ENCODE data around the gene KCNT2. TPM values are rescaled to one million over a fixed set of nuclear protein-coding genes. Genes with fewer than 3 reads are reported as not detected.

The KCNT2 gene
- polyA plus RNA-seq, 1 of the 3 experiments (the other 2 are of a cell fraction) = 0.56 TPM

GRCh38 chr1:196306421-196306820 is 301.8 kb downstream of the KCNT2 start:
- POLR2A ChIA-PET = no interaction called here
- WGBS (ENCODE audit: low lambda C conversion rate) = 77% methylated on average over 2 of the region's 2 CpGs

GRCh38 chr1:196305216-196305615 is 303.0 kb downstream of the KCNT2 start:
- no peaks in the 10 kb centered on the region for H3F3A ChIP-seq (replicated peaks; ENCODE audit: insufficient read depth)
- no peak overlapping the region for H3K4me3 ChIP-seq (ENCODE audit: low read depth in 2 of 2, low read length in 1 of 2)
- H3K4me1 ChIP-seq (ENCODE audit: control insufficient read depth in 1 of 2, insufficient read depth in 2 of 2, low read depth in 1 of 2, low read length in 1 of 2) = no peaks in the 10 kb centered on the region
- H3K79me2 ChIP-seq (ENCODE audit: insufficient read depth) = no peaks in the 10 kb centered on the region
- POLR2A ChIA-PET = no interaction called here
- H3K27ac ChIP-seq (ENCODE audit: low read depth in 2 of 2, low read length in 1 of 2) = no peak overlapping the region
- 92% methylated on average over 2 of the region's 2 CpGs for WGBS (ENCODE audit: low lambda C conversion rate)
- H3K36me3 ChIP-seq (replicated peaks in 1 of 2; ENCODE audit: control insufficient read depth in 1 of 2, insufficient read depth in 2 of 2, low read length in 1 of 2) = peaks cover 0 to 2% of the 10 kb centered on the region in 2 experiments
- H3K4me2 ChIP-seq = no peak overlapping the region
- no peak overlapping the region for H3K9ac ChIP-seq
- CTCF ChIA-PET = interaction anchor here (1.3 to 2.2 kb wide), 3 partner anchors 13 to 157 kb away, joined by 3 to 8 read pairs (median 4); no protein-coding TSS in a partner anchor
- H3K27me3 ChIP-seq (ENCODE audit: insufficient read depth) = no peaks in the 10 kb centered on the region
- H4K20me1 ChIP-seq (ENCODE audit: insufficient read depth) = no peaks in the 10 kb centered on the region
- H2AFZ ChIP-seq (ENCODE audit: low read depth) = no peak overlapping the region
- H3K9me3 ChIP-seq = no peaks in the 10 kb centered on the region
- no peak for DNase-seq
- no peaks in the 10 kb centered on the region for H3K9me2 ChIP-seq
- TF ChIP-seq SMC3 (IDR thresholded peaks at IDR 0.05; ENCODE audit: low read depth, low read length) = no peak
- no peak for TF ChIP-seq MEF2A (IDR thresholded peaks at IDR 0.05; ENCODE audit: borderline replicate concordance, low read depth)
- TF ChIP-seq SIN3A (IDR thresholded peaks at IDR 0.05; ENCODE audit: borderline replicate concordance, low read depth, low read length) = no peak
- no peak for TF ChIP-seq POLR2AphosphoS5 (IDR thresholded peaks at IDR 0.05; ENCODE audit: low read depth, low read length)
- no peak for TF ChIP-seq RCOR1 (IDR thresholded peaks at IDR 0.05; ENCODE audit: low read length)
- no peak for TF ChIP-seq ZBTB33 (IDR thresholded peaks at IDR 0.05; ENCODE audit: borderline replicate concordance, low read depth)
- no peak for TF ChIP-seq NRF1 (IDR thresholded peaks at IDR 0.05; ENCODE audit: low read depth, low read length)
- TF ChIP-seq REST (IDR thresholded peaks at IDR 0.05; ENCODE audit: low read depth, low read length) = no peak

More at GRCh38 chr1:196306421-196306820, 301.8 kb downstream of the KCNT2 start:
- H3K4me2 ChIP-seq = no peak overlapping the region
- no peaks in the 10 kb centered on the region for H3K4me1 ChIP-seq (ENCODE audit: control insufficient read depth in 1 of 2, insufficient read depth in 2 of 2, low read depth in 1 of 2, low read length in 1 of 2)
- no peaks in the 10 kb centered on the region for H3K27me3 ChIP-seq (ENCODE audit: insufficient read depth)
- H3K9ac ChIP-seq = no peak overlapping the region
- H3K79me2 ChIP-seq (ENCODE audit: insufficient read depth) = no peaks in the 10 kb centered on the region
- H3K9me2 ChIP-seq = no peaks in the 10 kb centered on the region
- CTCF ChIA-PET = interaction anchor here (0.5 to 1.4 kb wide), 3 partner anchors 12 to 466 kb away, joined by 3 to 4 read pairs (median 3); no protein-coding TSS in a partner anchor
- H2AFZ ChIP-seq (ENCODE audit: low read depth) = no peak overlapping the region
- H3K9me3 ChIP-seq = no peaks in the 10 kb centered on the region
- no peaks in the 10 kb centered on the region for H3F3A ChIP-seq (replicated peaks; ENCODE audit: insufficient read depth)
- no peak for TF ChIP-seq FOXJ3 (CRISPR knock-in tag; IDR thresholded peaks at IDR 0.05)
- no peak for TF ChIP-seq FOXM1 (IDR thresholded peaks at IDR 0.05; ENCODE audit: low read depth)
- TF ChIP-seq SMC3 (IDR thresholded peaks at IDR 0.05; ENCODE audit: low read depth, low read length) = no peak
- TF ChIP-seq CTCF (IDR thresholded peaks at IDR 0.05) = no peak
- TF ChIP-seq ELF1 (IDR thresholded peaks at IDR 0.05) = no peak
- no peak for TF ChIP-seq TEAD4 (IDR thresholded peaks at IDR 0.05; ENCODE audit: borderline replicate concordance, insufficient read depth)
- TF ChIP-seq RCOR1 (IDR thresholded peaks at IDR 0.05; ENCODE audit: low read length) = no peak
- no peak for TF ChIP-seq RFX5 (IDR thresholded peaks at IDR 0.05; ENCODE audit: low read length)
- TF ChIP-seq EZH2phosphoT487 (IDR thresholded peaks at IDR 0.05; ENCODE audit: borderline replicate concordance, low read depth) = no peak
- no peak for TF ChIP-seq YY1 (IDR thresholded peaks at IDR 0.05; ENCODE audit: low read depth)
- TF ChIP-seq GABPA (IDR thresholded peaks at IDR 0.05; ENCODE audit: low read depth) = no peak
- no peak for TF ChIP-seq IRF3 (IDR thresholded peaks at IDR 0.05; ENCODE audit: low read depth, low read length)
- no peak for TF ChIP-seq CHD2 (IDR thresholded peaks at IDR 0.05; ENCODE audit: low read length, partially characterized antibody)
- no peak for TF ChIP-seq FOSL2 (IDR thresholded peaks at IDR 0.05; ENCODE audit: borderline replicate concordance, low read depth)
- H3K36me3 ChIP-seq (replicated peaks in 1 of 2; ENCODE audit: control insufficient read depth in 1 of 2, insufficient read depth in 2 of 2, low read length in 1 of 2) = peaks cover 0 to 2% of the 10 kb centered on the region in 2 experiments
- DNase-seq = no peak
- no peaks in the 10 kb centered on the region for H4K20me1 ChIP-seq (ENCODE audit: insufficient read depth)
- no peak overlapping the region for H3K4me3 ChIP-seq (ENCODE audit: low read depth in 2 of 2, low read length in 1 of 2)
- H3K27ac ChIP-seq (ENCODE audit: low read depth in 2 of 2, low read length in 1 of 2) = no peak overlapping the region
